Stimulated activated CD4-positive, alpha-beta T cell treated with anti-CD3 and anti-CD28 coated beads, Interleukin-1b, Interleukin-23, amount 100 ng/mL, for 24 hours (primary cell): ENCODE data around the gene AANAT.
A peak's percentile ranks its signal among the peaks of the same experiment; 100 is the strongest.
"Not testable (repeated sequence)": the region's sequence is repeated elsewhere in the genome, so short reads cannot be mapped to it uniquely, and the experiment has no call there.

ENCODE experiments used
- DNase-seq, 4 experiments: peaks; one replicate each; pipeline ENCODE4 v3.0.0-alpha.2; 2020; ENCODE audit warnings: low read depth in 4 of 4, low spot score in 1 of 4

Gene AANAT

GRCh38 chr17:76504117-76504516, 36.7 kb downstream of the AANAT start:
- no peak for DNase-seq

GRCh38 chr17:76506408-76507345, 39.3 kb downstream of the AANAT start:
- DNase-seq, result peak; percentile 72 to 84 (median 82)

GRCh38 chr17:76508472-76509063, 41.2 kb downstream of the AANAT start:
- DNase-seq, result not testable (repeated sequence)

GRCh38 chr17:76510831-76511244, 43.4 kb downstream of the AANAT start:
- no peak for DNase-seq

GRCh38 chr17:76511668-76512365, 44.4 kb downstream of the AANAT start:
- no peak for DNase-seq

GRCh38 chr17:76512366-76513305, 45.2 kb downstream of the AANAT start:
- no peak for DNase-seq

GRCh38 chr17:76513306-76513692, 45.9 kb downstream of the AANAT start:
- DNase-seq, result no peak

GRCh38 chr17:76514355-76514754, 47.0 kb downstream of the AANAT start:
- not testable (repeated sequence) for DNase-seq

GRCh38 chr17:76515274-76515949, 48.0 kb downstream of the AANAT start:
- DNase-seq, result peak; percentile 42 to 74 (median 56)

- DNase-seq, result no peak
Measured at GRCh38 chr17:76517638-76518038, 50.2 kb downstream of the AANAT start.

GRCh38 chr17:76519048-76519966, 51.9 kb downstream of the AANAT start:
- no peak for DNase-seq
